Stimulated activated CD8-positive, alpha-beta memory T cell treated with anti-CD3 and anti-CD28 coated beads, Interleukin-2, amount 100 ng/mL, for 48 hours (primary cell): ENCODE data around the gene RBL1.

Experiments
- DNase-seq, 2 donors: peaks; one replicate each; pipeline ENCODE4 v3.0.0-alpha.2; 2020; ENCODE audit warnings: low read depth in 2 of 2

RBL1 gene

GRCh38 chr20:36950414-36951197 is 145.2 kb downstream of the RBL1 start:
- peak in 1 of 2 donors; percentile 18 for DNase-seq
